ENCODE results near the gene EEIG1. TPM values are rescaled to one million over a fixed set of nuclear protein-coding genes. Genes with fewer than 3 reads are reported as not detected.

EEIG1 gene
- total and polyA plus RNA-seq, 10 of the 15 experiments (the other 5 are each of a cell fraction or from before 2014, with no cell fraction given), result 1.2 to 75.9 (median 9.0) TPM

DNA sequence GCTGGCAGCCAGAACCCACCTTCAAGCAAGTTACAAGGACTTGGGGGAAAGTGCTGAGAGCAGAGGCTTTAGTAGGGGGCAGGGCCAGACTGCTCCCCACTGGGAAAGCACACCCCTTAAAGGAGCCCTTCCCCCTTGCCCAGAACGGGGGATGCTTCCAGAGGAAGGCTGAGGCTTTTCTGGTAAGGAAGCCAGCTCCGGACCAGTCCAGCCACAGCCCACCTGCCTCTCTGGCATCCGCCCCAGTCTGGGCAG, 38.9 kb downstream of the EEIG1 start:
- in situ Hi-C loops (cut with MboI), result no loop called here
- TF ChIP-seq, protein P1, sequence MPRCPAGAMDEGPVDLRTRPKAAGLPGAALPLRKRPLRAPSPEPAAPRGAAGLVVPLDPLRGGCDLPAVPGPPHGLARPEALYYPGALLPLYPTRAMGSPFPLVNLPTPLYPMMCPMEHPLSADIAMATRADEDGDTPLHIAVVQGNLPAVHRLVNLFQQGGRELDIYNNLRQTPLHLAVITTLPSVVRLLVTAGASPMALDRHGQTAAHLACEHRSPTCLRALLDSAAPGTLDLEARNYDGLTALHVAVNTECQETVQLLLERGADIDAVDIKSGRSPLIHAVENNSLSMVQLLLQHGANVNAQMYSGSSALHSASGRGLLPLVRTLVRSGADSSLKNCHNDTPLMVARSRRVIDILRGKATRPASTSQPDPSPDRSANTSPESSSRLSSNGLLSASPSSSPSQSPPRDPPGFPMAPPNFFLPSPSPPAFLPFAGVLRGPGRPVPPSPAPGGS (IDR thresholded peaks at IDR 0.05; ENCODE audit: borderline replicate concordance, insufficient read depth, low read depth, low read length, poor library complexity, severe bottlenecking), result no peak
- no peak for TF ChIP-seq DPF2 (IDR thresholded peaks at IDR 0.05)
- TF ChIP-seq CBX5 (IDR thresholded peaks at IDR 0.05; ENCODE audit: low read depth), result no peak
- TF ChIP-seq IKZF2 (IDR thresholded peaks at IDR 0.05), result no peak
- TF ChIP-seq JUND (IDR thresholded peaks at IDR 0.05; ENCODE audit: low read depth, low read length), result no peak
- no peak for TF ChIP-seq GABPA (IDR thresholded peaks at IDR 0.05; ENCODE audit: low read depth)
- no peak for TF ChIP-seq SMC3 (IDR thresholded peaks at IDR 0.05; ENCODE audit: borderline replicate concordance, low read length)
- TF ChIP-seq MTA2 (IDR thresholded peaks at IDR 0.05; ENCODE audit: low read depth), result no peak
- TF ChIP-seq NFXL1 (IDR thresholded peaks at IDR 0.05; ENCODE audit: borderline replicate concordance), result no peak
- TF ChIP-seq FOXK2 (IDR thresholded peaks at IDR 0.05), result no peak
- DNase-seq (ENCODE audit: low read depth, low spot score), result no peak

More for the DNA sequence above, 38.9 kb downstream of the EEIG1 start:
- H3K79me2 ChIP-seq (ENCODE audit: control insufficient read depth, insufficient read depth, low read length), result peaks cover 8% of the 10 kb centered on the region
- 94% methylated on average over 3 of the region's 3 CpGs for WGBS (ENCODE audit: insufficient coverage, insufficient replicate concordance, low lambda C conversion rate, missing lambda C conversion rate)
- ATAC-seq (no peak), FAIRE-seq (no peak)
- no peaks in the 10 kb centered on the region for H3K27me3 ChIP-seq (replicated peaks in 1 of 2; ENCODE audit: control insufficient read depth in 2 of 2, insufficient read depth in 2 of 2, low read length in 1 of 2)
- H3K9ac ChIP-seq (ENCODE audit: control insufficient read depth, insufficient read depth, low read length), result no peak overlapping the region
- no peak overlapping the region for H3K27ac ChIP-seq (ENCODE audit: control insufficient read depth, insufficient read depth)
- H3K36me3 ChIP-seq (ENCODE audit: control insufficient read depth in 2 of 2, insufficient read depth in 2 of 2, low read length in 1 of 2), result peaks cover 0 to 11% of the 10 kb centered on the region in 2 experiments; a peak in 2 of 4 replicates
- ChIA-PET RAD21 (ENCODE audit: unreplicated experiment) (interaction anchor here (0.9 to 5.0 kb wide), 2 partner anchors 13 to 94 kb away, joined by 3 to 83 read pairs; no protein-coding TSS in a partner anchor), SMC1A (ENCODE audit: uncharacterized antibody, unreplicated experiment) (interaction anchor here (1.2 to 7.2 kb wide), 3 partner anchors 35 to 183 kb away, joined by 3 to 84 read pairs (median 4); no protein-coding TSS in a partner anchor), POLR2A (interaction anchor here (0.6 kb wide), 1 partner anchor 363 kb away, joined by 3 read pairs; no protein-coding TSS in a partner anchor), CTCF (interaction anchor here (0.6 to 7.7 kb wide), 21 partner anchors 10 to 207 kb away, joined by 3 to 261 read pairs (median 5); partner anchors contain the start of genes EEIG1, NAIF1, PIP5KL1 and SLC25A25)
- H2AFZ ChIP-seq (ENCODE audit: control insufficient read depth, low read depth, low read length), result no peak overlapping the region
- no peak overlapping the region for H3K4me3 ChIP-seq
- no TSS peak for BruUV-seq (replicated peaks)
- intact Hi-C loops (cut with micrococcal nuclease; ENCODE audit: unreplicated experiment), result no loop called here
- H4K20me1 ChIP-seq (ENCODE audit: control insufficient read depth, insufficient read depth), result no peaks in the 10 kb centered on the region
- peaks cover 12% of the 10 kb centered on the region for H3K4me1 ChIP-seq (ENCODE audit: control insufficient read depth, insufficient read depth, low read length)
- no peaks in the 10 kb centered on the region for H3K9me3 ChIP-seq (replicated peaks; ENCODE audit: control insufficient read depth, insufficient read depth, low read length)
- H3K4me2 ChIP-seq (ENCODE audit: control insufficient read depth, insufficient read depth), result no peak overlapping the region
